HFFc6 (cell line): ENCODE results near the gene C22orf15. TPM values are rescaled to one million over a fixed set of nuclear protein-coding genes. Genes with fewer than 3 reads are reported as not detected.

Source experiments
- DNase-seq: peaks from one replicate; pipeline ENCODE4 v3.0.0-alpha.2; 2018
- H3K27ac Mint-ChIP-seq: 2 replicates; pipeline ENCODE4 v1.8.0; 2020; ENCODE audit warnings: mild to moderate bottlenecking, mixed read lengths
- H3K27me3 Mint-ChIP-seq: 2 replicates; pipeline ENCODE4 v1.8.0; 2021; ENCODE audit warnings: mild to moderate bottlenecking, moderate library complexity, mixed read lengths; ENCODE audit not compliant: insufficient read depth
- H3K36me3 Mint-ChIP-seq: 2 replicates; pipeline ENCODE4 v1.8.0; 2021; ENCODE audit warnings: low read depth, mixed read lengths
- H3K4me1 Mint-ChIP-seq: 2 replicates; pipeline ENCODE4 v1.8.0; 2020; ENCODE audit warnings: low read depth, mixed read lengths
- H3K4me3 Mint-ChIP-seq: 2 replicates; pipeline ENCODE4 v1.8.0; 2020; ENCODE audit warnings: mild to moderate bottlenecking, moderate library complexity, mixed read lengths
- H3K9me3 Mint-ChIP-seq: 2 replicates; pipeline ENCODE4 v1.8.0; 2020; ENCODE audit warnings: mild to moderate bottlenecking, mixed read lengths
- total RNA-seq, 6 experiments: library from RNA; stranded (reverse); fragmentation: NEBNext Ultra II Directional; extraction: Animal tissue kit (Norgen Biotek cat#: 25700); gene quantifications; 2 replicates in 1 of 6; 3 replicates in 5 of 6; pipeline ENCODE4 v1.2.3, GENCODE V29; 2021
- TF ChIP-seq, protein P1 (sequence below): fragments of 200-600 bp; sonication (generic); IDR thresholded peaks from 2 replicates; pipeline ENCODE4 v1.5.0; 2021; ENCODE audit warnings: antibody characterized with exemption, mild to moderate bottlenecking

C22orf15 gene
- total RNA-seq, 6 experiments from 2014 or later, result 0.48 to 4.0 (median 1.1) TPM

DNA sequence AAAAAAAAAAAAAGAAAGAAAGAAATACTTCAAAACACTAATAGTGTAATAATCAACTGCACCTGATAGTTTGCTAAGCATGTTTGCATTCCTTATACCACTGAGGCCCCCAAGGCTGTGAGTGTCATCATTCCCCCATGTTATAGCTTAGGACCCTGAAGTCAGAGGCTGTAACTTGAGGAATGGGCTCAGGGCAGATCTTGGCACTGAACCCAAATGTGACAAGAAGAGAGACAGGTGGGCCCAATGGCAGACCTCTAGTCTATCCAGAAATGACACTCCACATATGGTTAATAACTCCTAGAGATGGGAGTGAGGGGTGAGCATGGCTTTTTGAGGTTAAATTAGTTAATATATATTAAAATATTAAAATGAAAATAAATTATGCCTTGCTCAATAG, 25.1 kb upstream of the C22orf15 start:
- Mint-ChIP-seq H3K4me1 (no peaks in the 10 kb centered on the region), H3K4me3 (no peak overlapping the region), H3K27me3 (no peaks in the 10 kb centered on the region), H3K36me3 (no peaks in the 10 kb centered on the region), H3K9me3 (no peaks in the 10 kb centered on the region), H3K27ac (no peak overlapping the region)
- DNase-seq, result no peak
- TF ChIP-seq, protein P1, sequence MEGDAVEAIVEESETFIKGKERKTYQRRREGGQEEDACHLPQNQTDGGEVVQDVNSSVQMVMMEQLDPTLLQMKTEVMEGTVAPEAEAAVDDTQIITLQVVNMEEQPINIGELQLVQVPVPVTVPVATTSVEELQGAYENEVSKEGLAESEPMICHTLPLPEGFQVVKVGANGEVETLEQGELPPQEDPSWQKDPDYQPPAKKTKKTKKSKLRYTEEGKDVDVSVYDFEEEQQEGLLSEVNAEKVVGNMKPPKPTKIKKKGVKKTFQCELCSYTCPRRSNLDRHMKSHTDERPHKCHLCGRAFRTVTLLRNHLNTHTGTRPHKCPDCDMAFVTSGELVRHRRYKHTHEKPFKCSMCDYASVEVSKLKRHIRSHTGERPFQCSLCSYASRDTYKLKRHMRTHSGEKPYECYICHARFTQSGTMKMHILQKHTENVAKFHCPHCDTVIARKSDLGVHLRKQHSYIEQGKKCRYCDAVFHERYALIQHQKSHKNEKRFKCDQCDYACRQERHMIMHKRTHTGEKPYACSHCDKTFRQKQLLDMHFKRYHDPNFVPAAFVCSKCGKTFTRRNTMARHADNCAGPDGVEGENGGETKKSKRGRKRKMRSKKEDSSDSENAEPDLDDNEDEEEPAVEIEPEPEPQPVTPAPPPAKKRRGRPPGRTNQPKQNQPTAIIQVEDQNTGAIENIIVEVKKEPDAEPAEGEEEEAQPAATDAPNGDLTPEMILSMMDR, result no peak

DNA sequence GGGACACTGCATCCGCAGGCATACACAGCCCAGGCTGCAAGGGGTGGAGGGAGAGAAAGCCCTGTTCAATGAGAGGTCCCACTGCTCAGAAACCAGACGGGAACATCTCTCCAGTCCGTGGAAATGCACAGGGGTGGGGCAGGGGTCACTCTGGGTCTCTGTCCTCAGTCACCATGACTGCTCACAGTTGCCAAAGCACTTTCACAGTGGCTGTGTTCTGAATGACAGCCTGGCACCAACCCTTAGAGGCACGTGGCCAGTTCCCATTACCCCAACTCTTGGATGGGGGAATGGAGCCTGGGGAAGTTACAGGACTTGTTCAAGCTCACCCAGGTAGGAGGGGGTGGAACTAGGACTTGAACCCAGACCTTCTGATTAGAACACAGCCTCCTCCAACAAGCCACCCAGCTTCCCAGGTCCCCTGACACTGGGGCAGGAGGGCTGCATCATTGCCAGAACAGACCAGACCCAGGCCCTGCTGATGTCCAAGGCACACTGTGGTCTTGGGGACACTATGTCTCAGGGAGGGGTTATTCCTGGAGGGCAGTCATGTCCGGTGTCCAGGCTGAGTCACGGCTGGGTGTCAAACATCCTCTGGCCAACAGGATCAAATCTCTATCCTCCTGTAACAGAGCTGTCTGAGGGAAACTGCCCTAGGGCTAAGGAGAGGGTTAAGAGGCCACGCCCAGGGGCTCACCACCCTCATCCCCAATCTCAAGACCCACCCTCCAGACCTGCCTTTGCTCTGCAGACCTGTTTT, 20.1 kb upstream of the C22orf15 start:
- no peak for DNase-seq
- Mint-ChIP-seq H3K4me1 (peaks cover 6% of the 10 kb centered on the region; the same call in 1 of the 2 replicates), H3K4me3 (no peak overlapping the region), H3K36me3 (peaks cover 17% of the 10 kb centered on the region), H3K27me3 (no peaks in the 10 kb centered on the region), H3K9me3 (no peaks in the 10 kb centered on the region), H3K27ac (no peak overlapping the region)
- TF ChIP-seq, protein P1, result no peak

DNA sequence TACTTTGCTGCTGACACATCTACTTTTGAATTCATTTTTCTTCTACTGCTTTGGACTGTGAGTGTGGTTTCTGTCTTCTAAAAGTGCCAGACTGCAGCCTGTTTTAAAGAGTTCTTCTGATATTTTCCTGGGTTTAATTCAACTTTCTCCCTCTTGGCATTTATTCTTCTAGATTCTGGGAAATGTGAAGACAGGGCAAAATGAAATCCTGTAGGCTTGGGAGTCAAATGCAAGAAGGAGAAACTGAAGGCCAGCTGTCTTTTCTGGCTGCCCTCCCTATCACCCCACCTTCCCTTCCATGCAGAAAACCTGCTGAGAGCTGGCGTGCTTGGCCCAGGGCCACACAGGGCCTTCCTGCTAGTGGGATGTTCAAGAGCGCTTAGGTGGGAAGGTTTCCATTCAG, 19.5 kb upstream of the C22orf15 start:
- no peaks in the 10 kb centered on the region for H3K9me3 Mint-ChIP-seq
- TF ChIP-seq, protein P1, result no peak
- no peaks in the 10 kb centered on the region for H3K27me3 Mint-ChIP-seq
- H3K4me3 Mint-ChIP-seq, result no peak overlapping the region
- peaks cover 17% of the 10 kb centered on the region for H3K36me3 Mint-ChIP-seq
- no peak overlapping the region for H3K27ac Mint-ChIP-seq
- no peak for DNase-seq
- peaks cover 6% of the 10 kb centered on the region; the same call in 1 of the 2 replicates for H3K4me1 Mint-ChIP-seq

DNA sequence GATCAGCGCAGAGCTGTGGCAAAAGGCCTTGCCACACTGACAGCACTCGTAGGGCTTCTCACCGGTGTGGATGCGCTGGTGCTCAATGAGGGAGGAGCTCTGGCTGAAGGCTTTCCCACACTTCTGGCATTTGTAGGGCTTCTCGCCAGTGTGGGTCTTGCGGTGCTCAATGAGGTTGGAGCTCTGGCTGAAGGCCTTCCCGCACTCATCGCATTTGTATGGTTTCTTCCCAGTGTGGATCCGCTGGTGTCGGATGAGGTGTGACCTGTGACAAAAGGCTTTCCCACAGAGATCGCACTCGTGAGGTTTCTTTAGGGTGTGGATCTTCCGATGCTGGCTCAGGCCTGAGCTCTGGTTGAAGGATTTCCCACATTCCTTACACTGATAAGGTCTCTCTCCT, 18.8 kb upstream of the C22orf15 start:
- no peak overlapping the region for H3K4me3 Mint-ChIP-seq
- no peaks in the 10 kb centered on the region for H3K27me3 Mint-ChIP-seq
- H3K27ac Mint-ChIP-seq, result no peak overlapping the region
- no peak for DNase-seq
- peaks cover 6% of the 10 kb centered on the region; the same call in 1 of the 2 replicates for H3K4me1 Mint-ChIP-seq
- no peaks in the 10 kb centered on the region for H3K9me3 Mint-ChIP-seq
- TF ChIP-seq, protein P1, result no peak
- H3K36me3 Mint-ChIP-seq, result peaks cover 17% of the 10 kb centered on the region

DNA sequence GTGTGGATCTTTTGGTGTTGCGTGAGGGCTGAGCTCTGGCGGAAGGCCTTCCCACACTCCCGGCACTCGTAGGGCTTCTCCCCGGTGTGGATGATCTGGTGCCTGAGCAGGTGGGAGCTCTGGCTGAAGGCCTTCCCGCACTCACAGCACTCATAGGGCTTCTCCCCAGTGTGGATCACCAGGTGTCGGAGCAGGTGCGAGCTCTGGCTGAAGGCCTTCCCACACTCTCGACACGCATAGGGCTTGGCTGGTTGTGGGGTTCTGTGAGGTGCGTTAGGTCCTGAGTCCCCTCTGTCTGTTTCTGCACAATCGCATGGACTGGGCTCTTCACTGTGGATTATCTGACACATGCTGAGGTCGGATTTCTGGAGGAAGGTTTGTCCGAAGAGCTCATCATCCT, 18.3 kb upstream of the C22orf15 start:
- TF ChIP-seq, protein P1, result no peak
- H3K27ac Mint-ChIP-seq, result no peak overlapping the region
- H3K27me3 Mint-ChIP-seq, result no peaks in the 10 kb centered on the region
- H3K36me3 Mint-ChIP-seq, result peaks cover 17% of the 10 kb centered on the region
- H3K4me1 Mint-ChIP-seq, result peaks cover 7% of the 10 kb centered on the region
- no peaks in the 10 kb centered on the region for H3K9me3 Mint-ChIP-seq
- no peak for DNase-seq
- H3K4me3 Mint-ChIP-seq, result no peak overlapping the region
